Suprapubic skin (tissue), 4 donors: ENCODE data around the gene EVI2B.

Experiments
- EP300 ChIP-seq: sonication (generic); formaldehyde crosslinking; IDR thresholded peaks from one replicate; pipeline ENCODE4 v1.6.1; 2017; ENCODE audit warnings: antibody characterized with exemption
- POLR2A ChIP-seq, 2 donors: fragments of 450-650 bp; IDR thresholded peaks; one replicate each; pipeline ENCODE4 v1.6.1; 2017; ENCODE audit warnings: antibody characterized with exemption in 2 of 2, mild to moderate bottlenecking in 2 of 2, moderate library complexity in 2 of 2
- POLR2AphosphoS5 ChIP-seq, 3 donors: sonication (generic); formaldehyde crosslinking; IDR thresholded peaks; one replicate each; pipeline ENCODE4 v1.6.1; 2017; ENCODE audit warnings: antibody characterized with exemption in 3 of 3
- TF ChIP-seq, protein P1 (sequence below), 2 donors: fragments of 200-600 bp in 1 of 2; fragments of 450-650 bp in 1 of 2; sonication (generic) in 1 of 2; IDR thresholded peaks; one replicate each; pipeline ENCODE4 v1.5.1; 2016 to 2019; ENCODE audit warnings: antibody characterized with exemption in 2 of 2, mild to moderate bottlenecking in 1 of 2, moderate library complexity in 1 of 2

DNA sequence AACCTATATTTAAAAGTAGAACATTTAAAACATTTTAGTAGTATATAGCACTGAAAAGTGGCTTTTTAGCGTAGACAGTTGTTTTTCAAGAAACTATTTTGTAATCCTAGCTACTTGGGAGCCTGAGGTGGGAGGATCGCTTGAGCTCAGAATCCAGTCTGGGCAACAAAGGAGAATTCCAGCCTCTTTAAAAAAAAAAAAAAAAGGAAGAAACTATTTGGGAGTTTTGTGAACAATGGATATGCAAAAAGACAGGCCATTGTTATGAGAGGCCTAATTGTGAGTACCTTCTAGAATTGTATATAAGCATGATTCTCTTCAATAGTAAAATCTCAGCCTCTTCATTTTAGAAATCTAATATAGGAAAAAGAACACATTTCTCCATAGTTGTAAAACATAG is 34.5 kb downstream of the EVI2B start:
- TF ChIP-seq, protein P1, sequence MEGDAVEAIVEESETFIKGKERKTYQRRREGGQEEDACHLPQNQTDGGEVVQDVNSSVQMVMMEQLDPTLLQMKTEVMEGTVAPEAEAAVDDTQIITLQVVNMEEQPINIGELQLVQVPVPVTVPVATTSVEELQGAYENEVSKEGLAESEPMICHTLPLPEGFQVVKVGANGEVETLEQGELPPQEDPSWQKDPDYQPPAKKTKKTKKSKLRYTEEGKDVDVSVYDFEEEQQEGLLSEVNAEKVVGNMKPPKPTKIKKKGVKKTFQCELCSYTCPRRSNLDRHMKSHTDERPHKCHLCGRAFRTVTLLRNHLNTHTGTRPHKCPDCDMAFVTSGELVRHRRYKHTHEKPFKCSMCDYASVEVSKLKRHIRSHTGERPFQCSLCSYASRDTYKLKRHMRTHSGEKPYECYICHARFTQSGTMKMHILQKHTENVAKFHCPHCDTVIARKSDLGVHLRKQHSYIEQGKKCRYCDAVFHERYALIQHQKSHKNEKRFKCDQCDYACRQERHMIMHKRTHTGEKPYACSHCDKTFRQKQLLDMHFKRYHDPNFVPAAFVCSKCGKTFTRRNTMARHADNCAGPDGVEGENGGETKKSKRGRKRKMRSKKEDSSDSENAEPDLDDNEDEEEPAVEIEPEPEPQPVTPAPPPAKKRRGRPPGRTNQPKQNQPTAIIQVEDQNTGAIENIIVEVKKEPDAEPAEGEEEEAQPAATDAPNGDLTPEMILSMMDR (IDR thresholded peaks at IDR 0.05): no peak
- TF ChIP-seq POLR2A (IDR thresholded peaks at IDR 0.05) (no peak), POLR2AphosphoS5 (IDR thresholded peaks at IDR 0.05) (no peak), EP300 (no peak)
